Activated naive CD4-positive, alpha-beta T cell treated with anti-CD3 and anti-CD28 coated beads for 36 hours (primary cell): ENCODE data around the gene KRTAP10-2. TPM values are rescaled to one million over a fixed set of nuclear protein-coding genes. Genes with fewer than 3 reads are reported as not detected.
"Not testable (repeated sequence)": the region's sequence is repeated elsewhere in the genome, so short reads cannot be mapped to it uniquely, and the experiment has no call there.

ENCODE experiments used
- CTCF ChIA-PET: fragments of 350-600 bp; sonication (Branson Sonifier 250); formaldehyde crosslinking; loops from one replicate; lab custom pipeline; 2021; ENCODE audit warnings: antibody characterized with exemption; lab: Charles Lee
- DNase-seq: peaks from one replicate; pipeline ENCODE4 v3.0.0-alpha.2; 2020
- H3K27ac Mint-ChIP-seq: one replicate; pipeline ENCODE4 v1.8.0; 2021; ENCODE audit warnings: mild to moderate bottlenecking, mixed read lengths
- H3K27me3 Mint-ChIP-seq: one replicate; pipeline ENCODE4 v1.8.0; 2021; ENCODE audit warnings: low read depth, mixed read lengths
- H3K36me3 Mint-ChIP-seq: one replicate; pipeline ENCODE4 v1.8.0; 2021; ENCODE audit warnings: low read depth, mixed read lengths
- H3K4me1 Mint-ChIP-seq: one replicate; pipeline ENCODE4 v1.8.0; 2021; ENCODE audit warnings: low read depth, mixed read lengths
- H3K4me3 Mint-ChIP-seq: one replicate; pipeline ENCODE4 v1.8.0; 2021; ENCODE audit warnings: mild to moderate bottlenecking, moderate library complexity, mixed read lengths
- H3K9me3 Mint-ChIP-seq: one replicate; pipeline ENCODE4 v1.8.0; 2021; ENCODE audit warnings: mixed read lengths
- intact Hi-C: fragments of 100-400 bp; cut with micrococcal nuclease; formaldehyde crosslinking; loops from one replicate; pipeline ENCODE4 v1.15.1; 2023
- total RNA-seq, 2 experiments: library from RNA; stranded (reverse); gene quantifications; one replicate each; pipeline ENCODE4 v1.2.3, GENCODE V29; 2021

KRTAP10-2 gene
- total RNA-seq, 2 experiments from 2014 or later: not detected

DNA sequence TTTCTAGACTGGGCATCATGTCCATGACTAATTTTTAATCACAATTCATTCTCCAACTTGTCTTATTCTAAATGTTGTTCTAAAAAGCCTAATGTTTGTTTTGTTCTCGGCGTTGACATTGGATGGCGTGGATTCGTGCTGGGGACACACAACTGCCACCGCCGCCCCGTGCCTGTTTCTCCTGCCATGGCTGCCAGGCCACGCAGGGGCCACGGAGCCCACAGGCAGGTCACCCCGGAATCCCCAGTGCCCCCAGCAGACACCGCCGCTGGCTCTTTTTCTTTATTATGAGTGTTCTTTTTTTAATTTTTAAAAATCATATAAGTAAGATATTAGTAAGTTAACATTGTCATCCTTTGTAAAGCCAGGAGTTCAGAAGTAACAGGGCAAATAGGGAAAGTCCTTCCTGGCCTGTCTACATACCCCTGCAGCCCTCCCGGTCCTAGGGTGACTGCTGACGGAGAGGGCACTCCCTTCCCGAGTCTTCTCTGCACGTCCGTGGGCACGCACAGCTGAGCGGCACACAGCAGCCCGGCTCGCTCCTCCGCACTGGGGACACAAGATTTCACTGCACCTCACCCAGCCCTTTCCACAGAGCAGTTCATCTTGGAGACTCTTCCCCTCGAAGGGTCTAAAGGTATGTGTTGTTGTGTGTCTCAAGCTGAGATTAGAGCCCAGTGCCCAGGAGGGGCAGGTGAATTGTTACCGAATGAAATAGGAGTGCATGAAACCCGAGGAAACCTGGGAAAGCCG lies 43.5 kb downstream of the KRTAP10-2 start:
- intact Hi-C loops: no loop called here
- DNase-seq: no peak
- Mint-ChIP-seq H3K36me3 (no peaks in the 10 kb centered on the region), H3K27ac (no peak overlapping the region), H3K4me3 (no peak overlapping the region), H3K9me3 (no peaks in the 10 kb centered on the region), H3K27me3 (no peaks in the 10 kb centered on the region), H3K4me1 (peaks cover 11% of the 10 kb centered on the region)
- CTCF ChIA-PET: no interaction called here

DNA sequence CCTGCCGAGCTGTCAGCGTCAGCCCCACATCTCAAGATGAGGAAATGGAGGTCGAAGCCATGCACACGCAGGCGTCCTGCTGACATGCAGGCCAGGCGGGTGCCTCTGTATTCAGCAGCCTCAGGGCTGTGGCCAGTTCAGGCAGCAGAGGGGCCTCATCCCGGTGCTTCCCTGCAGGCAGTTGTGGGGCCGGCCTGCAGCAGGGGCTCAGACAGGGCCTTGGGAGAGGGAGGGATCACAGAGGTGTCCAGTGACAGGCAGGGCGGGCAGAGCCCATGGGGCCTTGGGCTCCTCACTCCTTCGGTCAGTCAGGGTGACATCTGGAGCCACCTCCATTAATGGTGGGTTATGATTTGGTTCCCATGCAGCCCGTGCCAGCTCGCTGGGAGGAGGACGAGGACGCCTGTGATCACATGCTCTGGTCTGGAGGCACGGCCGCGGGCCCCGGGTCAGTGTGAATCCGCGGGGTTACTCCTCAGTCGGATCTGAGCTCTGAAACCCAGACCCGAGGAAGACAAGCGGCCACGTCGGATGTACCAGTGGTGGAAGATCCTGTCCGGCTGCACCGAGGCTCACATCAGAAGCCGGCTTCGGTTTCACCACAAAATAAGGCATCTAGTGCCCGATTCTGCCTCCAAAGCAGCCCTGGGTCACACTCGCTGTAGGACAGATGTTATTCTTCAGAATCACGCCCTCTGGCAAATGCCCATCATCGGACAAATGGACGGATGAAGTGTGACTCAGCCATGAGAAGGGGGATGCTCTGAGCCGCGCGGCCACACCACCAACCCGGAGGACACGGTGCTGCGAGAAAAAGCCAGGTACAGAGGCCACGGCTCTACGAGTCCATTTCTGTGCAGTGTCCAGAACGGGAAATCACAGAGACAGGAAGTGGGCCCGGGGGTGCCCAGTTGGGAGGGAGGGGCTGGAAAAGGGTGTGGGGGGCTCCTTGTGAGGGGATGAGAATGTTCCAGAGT lies 44.7 kb downstream of the KRTAP10-2 start:
- H3K27me3 Mint-ChIP-seq: no peaks in the 10 kb centered on the region
- no peak overlapping the region for H3K27ac Mint-ChIP-seq
- no peaks in the 10 kb centered on the region for H3K36me3 Mint-ChIP-seq
- H3K4me1 Mint-ChIP-seq: peaks cover 11% of the 10 kb centered on the region
- DNase-seq: no peak
- intact Hi-C loops: no loop called here
- H3K9me3 Mint-ChIP-seq: no peaks in the 10 kb centered on the region
- no peak overlapping the region for H3K4me3 Mint-ChIP-seq
- CTCF ChIA-PET: no interaction called here

DNA sequence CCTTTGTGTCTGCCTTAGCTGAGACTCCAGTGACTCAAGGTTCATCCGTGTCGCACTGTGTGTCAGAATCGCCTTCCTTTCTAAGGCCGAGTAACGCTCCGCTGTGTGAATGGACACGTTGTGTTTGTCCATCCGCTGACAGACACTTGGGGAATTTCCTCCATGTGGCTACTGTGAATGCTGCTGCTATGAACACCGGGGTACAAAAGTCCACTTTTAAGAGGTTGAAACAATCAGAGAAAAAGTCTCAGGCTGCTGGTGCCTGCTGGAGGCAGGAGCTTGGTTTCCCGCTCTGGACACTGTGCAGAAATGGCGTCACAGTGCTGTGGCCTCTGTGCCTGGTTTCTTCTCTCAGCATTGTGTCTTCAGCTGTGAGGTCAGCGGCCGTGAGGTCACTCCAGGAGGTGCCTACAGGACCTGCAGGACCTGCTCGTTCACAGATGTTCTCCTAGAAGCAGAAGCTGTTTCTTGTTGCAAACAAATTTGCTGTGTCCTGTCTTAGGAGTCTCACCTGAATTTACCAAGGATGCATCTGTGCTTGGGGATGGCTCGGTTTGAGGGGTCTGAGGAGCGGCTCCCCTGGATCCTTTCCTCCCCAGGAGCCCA lies 45.5 kb downstream of the KRTAP10-2 start:
- Mint-ChIP-seq H3K9me3 (no peaks in the 10 kb centered on the region), H3K27ac (no peak overlapping the region), H3K4me3 (no peak overlapping the region), H3K27me3 (no peaks in the 10 kb centered on the region), H3K4me1 (peaks cover 8% of the 10 kb centered on the region), H3K36me3 (no peaks in the 10 kb centered on the region)
- DNase-seq: no peak
- intact Hi-C loops: no loop called here
- CTCF ChIA-PET: no interaction called here

DNA sequence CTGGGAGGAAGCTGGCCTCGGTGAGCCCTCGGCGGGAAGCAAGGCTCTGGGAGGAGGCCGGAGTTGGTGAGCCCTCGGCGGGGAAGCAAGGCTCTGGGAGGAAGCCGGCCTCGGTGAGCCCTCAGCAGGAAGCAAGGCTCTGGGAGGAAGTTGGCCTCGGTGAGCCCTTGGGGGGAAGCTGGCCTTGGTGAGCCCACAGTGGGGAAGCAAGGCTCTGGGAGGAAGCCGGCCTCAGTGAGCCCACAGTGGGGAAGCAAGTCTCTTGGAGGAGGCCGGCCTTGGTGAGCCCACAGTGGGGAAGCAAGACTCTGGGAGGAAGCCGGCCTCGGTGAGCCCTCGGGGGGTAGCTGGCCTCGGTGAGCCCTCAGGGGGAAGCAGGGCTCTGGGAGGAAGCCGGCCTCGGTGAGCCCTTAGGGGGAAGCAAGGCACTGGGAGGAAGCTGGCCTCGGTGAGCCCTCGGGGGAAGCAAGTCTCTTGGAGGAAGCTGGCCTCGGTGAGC lies 47.4 kb downstream of the KRTAP10-2 start:
- no peak for DNase-seq
- H3K9me3 Mint-ChIP-seq: no peaks in the 10 kb centered on the region
- no peak overlapping the region for H3K4me3 Mint-ChIP-seq
- no peak overlapping the region for H3K27ac Mint-ChIP-seq
- H3K27me3 Mint-ChIP-seq: no peaks in the 10 kb centered on the region
- CTCF ChIA-PET: interaction anchor here (0.6 to 1.1 kb wide), 5 partner anchors 24 to 877 kb away, joined by 3 to 6 read pairs (median 3); no protein-coding TSS in a partner anchor
- intact Hi-C loops: no loop called here
- peaks cover 7% of the 10 kb centered on the region for H3K4me1 Mint-ChIP-seq
- no peaks in the 10 kb centered on the region for H3K36me3 Mint-ChIP-seq

DNA sequence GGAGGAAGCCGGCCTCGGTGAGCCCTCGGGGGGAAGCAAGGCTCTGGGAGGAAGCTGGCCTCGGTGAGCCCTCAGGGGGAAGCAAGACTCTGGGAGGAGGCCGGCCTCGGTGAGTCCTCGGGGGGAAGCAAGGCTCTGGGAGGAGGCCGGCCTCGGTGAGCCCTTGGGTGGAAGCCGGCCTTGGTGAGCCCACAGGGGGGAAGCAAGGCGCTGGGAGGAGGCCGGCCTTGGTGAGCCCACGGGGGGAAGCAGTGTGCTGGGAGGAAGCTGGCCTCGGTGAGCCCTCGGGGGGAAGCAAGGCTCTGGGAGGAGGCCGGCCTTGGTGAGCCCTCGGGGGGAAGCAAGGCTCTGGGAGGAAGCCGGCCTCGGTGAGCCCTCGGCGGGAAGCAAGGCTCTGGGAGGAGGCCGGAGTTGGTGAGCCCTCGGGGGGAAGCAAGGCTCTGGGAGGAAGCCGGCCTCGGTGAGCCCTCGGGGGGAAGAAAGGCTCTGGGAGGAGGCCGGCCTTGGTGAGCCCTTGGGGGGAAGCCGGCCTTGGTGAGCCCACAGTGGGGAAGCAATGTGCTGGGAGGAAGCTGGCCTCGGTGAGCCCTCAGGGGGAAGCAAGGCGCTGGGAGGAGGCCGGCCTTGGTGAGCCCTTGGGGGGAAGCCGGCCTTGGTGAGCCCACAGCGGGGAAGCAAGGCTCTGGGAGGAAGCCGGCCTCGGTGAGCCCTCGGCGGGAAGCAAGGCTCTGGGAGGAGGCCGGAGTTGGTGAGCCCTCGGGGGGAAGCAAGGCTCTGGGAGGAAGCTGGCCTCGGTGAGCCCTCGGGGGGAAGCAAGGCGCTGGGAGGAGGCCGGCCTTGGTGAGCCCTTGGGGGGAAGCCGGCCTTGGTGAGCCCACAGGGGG lies 48.1 kb downstream of the KRTAP10-2 start:
- H3K4me3 Mint-ChIP-seq, DNase-seq, H3K9me3 Mint-ChIP-seq, intact Hi-C loops, H3K27me3 Mint-ChIP-seq, H3K4me1 Mint-ChIP-seq, H3K36me3 Mint-ChIP-seq, H3K27ac Mint-ChIP-seq: not testable (repeated sequence)
- CTCF ChIA-PET: interaction anchor here (0.6 to 1.1 kb wide), 4 partner anchors 23 to 876 kb away, joined by 3 to 6 read pairs (median 3); no protein-coding TSS in a partner anchor

DNA sequence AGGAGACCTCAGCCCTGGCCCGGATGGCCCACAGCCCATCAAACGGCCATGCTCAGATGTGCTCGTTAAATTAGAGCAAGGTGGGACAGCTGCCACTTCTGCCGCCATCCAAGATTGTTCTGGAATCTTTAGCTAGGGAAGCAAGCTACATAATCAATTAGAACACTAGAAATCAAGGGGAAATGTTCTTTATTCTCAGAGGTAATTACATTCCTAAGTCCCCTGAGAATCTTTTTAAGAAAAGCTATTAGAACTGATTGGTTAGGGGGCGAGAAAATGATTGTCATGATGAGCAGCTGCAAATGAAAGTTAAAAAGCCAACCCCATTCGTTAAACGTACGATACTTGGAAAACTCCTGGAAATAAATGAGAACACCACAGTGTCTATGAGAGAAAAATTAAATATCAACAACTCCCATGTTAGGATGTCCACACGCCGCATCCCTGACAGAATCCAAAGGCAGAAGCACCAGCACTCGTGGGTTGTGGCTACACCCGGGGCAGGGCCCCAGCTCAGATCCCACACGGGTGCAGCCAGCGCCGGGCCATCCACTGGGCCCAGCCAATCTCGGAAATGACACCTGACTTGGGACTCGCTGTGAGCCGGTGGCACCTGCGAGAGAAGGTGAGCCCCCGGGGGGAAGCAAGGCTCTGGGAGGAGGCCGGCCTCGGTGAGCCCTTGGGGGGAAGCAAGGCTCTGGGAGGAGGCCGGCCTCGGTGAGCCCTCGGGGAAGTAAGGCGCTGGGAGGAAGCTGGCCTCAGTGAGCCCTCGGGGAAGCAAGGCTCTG lies 48.9 kb downstream of the KRTAP10-2 start:
- no peak for DNase-seq
- intact Hi-C loops: no loop called here
- no peaks in the 10 kb centered on the region for H3K36me3 Mint-ChIP-seq
- no peak overlapping the region for H3K4me3 Mint-ChIP-seq
- CTCF ChIA-PET: interaction anchor here (0.6 to 1.5 kb wide), 6 partner anchors 9 to 240 kb away, joined by 3 to 6 read pairs (median 3); no protein-coding TSS in a partner anchor
- H3K9me3 Mint-ChIP-seq: no peaks in the 10 kb centered on the region
- H3K4me1 Mint-ChIP-seq: peaks cover 7% of the 10 kb centered on the region
- no peak overlapping the region for H3K27ac Mint-ChIP-seq
- H3K27me3 Mint-ChIP-seq: no peaks in the 10 kb centered on the region

Other genes starting within 250 kb of the KRTAP10-2 start
- gene CFAP410, start 212.1 kb downstream of the KRTAP10-2 start, total RNA-seq: 10 to 100 TPM; 13.2 to 14.8 TPM
- 1 to 10 TPM; 2.5 to 3.5 TPM for gene TRPM2, start 197.9 kb downstream of the KRTAP10-2 start, total RNA-seq
- 1 to 10 TPM; 2.5 to 2.8 TPM for gene LRRC3, start 96.0 kb downstream of the KRTAP10-2 start, total RNA-seq
- not detected for gene KRTAP10-1, start 11.3 kb downstream of the KRTAP10-2 start, total RNA-seq
- gene KRTAP10-3, start 7.3 kb upstream of the KRTAP10-2 start, total RNA-seq: not detected
- not detected for gene KRTAP10-4, start 22.2 kb upstream of the KRTAP10-2 start, total RNA-seq
- gene KRTAP10-5, start 29.1 kb upstream of the KRTAP10-2 start, total RNA-seq: not detected
- gene KRTAP10-6, start 41.0 kb upstream of the KRTAP10-2 start, total RNA-seq: not detected
- not detected for gene KRTAP10-7, start 49.1 kb upstream of the KRTAP10-2 start, total RNA-seq
- not detected for gene KRTAP10-8, start 60.6 kb upstream of the KRTAP10-2 start, total RNA-seq
- gene KRTAP10-9, start 75.6 kb upstream of the KRTAP10-2 start, total RNA-seq: not detected
- gene KRTAP10-10, start 85.9 kb upstream of the KRTAP10-2 start, total RNA-seq: not detected
- not detected for gene KRTAP10-11, start 94.9 kb upstream of the KRTAP10-2 start, total RNA-seq
- not detected for gene KRTAP12-4, start 103.2 kb upstream of the KRTAP10-2 start, total RNA-seq
- gene KRTAP12-3, start 106.4 kb upstream of the KRTAP10-2 start, total RNA-seq: not detected
- not detected for gene KRTAP12-2, start 115.4 kb upstream of the KRTAP10-2 start, total RNA-seq
- gene KRTAP12-1, start 130.7 kb upstream of the KRTAP10-2 start, total RNA-seq: not detected
- not detected for gene KRTAP10-12, start 145.7 kb upstream of the KRTAP10-2 start, total RNA-seq
- not detected for gene TSPEAR, start 160.1 kb upstream of the KRTAP10-2 start, total RNA-seq